H1 (cell line): ENCODE measurements around the gene POU4F1. TPM values are rescaled to one million over a fixed set of nuclear protein-coding genes. Genes with fewer than 3 reads are reported as not detected.

Experiments used
- ASH2L ChIP-seq: fragments of 200-600, 300-600 bp; sonication (generic); IDR thresholded peaks from one replicate; pipeline ENCODE4 v1.7.1; 2017; ENCODE audit warnings: low read length
- HDAC2 ChIP-seq, 2 experiments: fragments of 300-600 bp in 1 of 2; sonication (generic) in 1 of 2; IDR thresholded peaks; 2 replicates each; pipeline ENCODE4 v1.6.1; 2011 to 2012; ENCODE audit warnings: low read depth in 2 of 2, low read length in 2 of 2, mild to moderate bottlenecking in 2 of 2, moderate library complexity in 2 of 2, borderline replicate concordance in 1 of 2, inconsistent platforms in 1 of 2
- JUND ChIP-seq: IDR thresholded peaks from 2 replicates; pipeline ENCODE4 v1.6.1; 2011; ENCODE audit warnings: mild to moderate bottlenecking, improper control_type of control experiment, low read length
- KDM5A ChIP-seq: fragments of 200-600 bp; IDR thresholded peaks from 2 replicates; pipeline ENCODE4 v1.7.1; 2012; ENCODE audit warnings: mild to moderate bottlenecking, low read length, inconsistent platforms, mixed read lengths
- polyA plus RNA-seq, 7 experiments: library from polyadenylated mRNA; depleted of rRNA in 3 of 7; stranded (reverse) in 5 of 7; unstranded in 2 of 7; fragments of >200 nt in 5 of 7; fragments of 200-250 nt in 2 of 7; gene quantifications; 1 replicate in 5 of 7; 2 replicates in 1 of 7; 4 replicates in 1 of 7; pipeline versions ENCODE4 v1.2.1 to v1.2.3, GENCODE V29; 2011 to 2013; ENCODE audit warnings: missing spikeins in 2 of 7, mixed read lengths in 2 of 7
- total RNA-seq: library from RNA; stranded (reverse); fragmentation: NEBNext Ultra II Directional; extraction: Animal tissue kit (Norgen Biotek cat#: 25700); gene quantifications from 2 replicates; pipeline ENCODE4 v1.2.1, GENCODE V29; 2021

Gene POU4F1
- total and polyA plus RNA-seq, 2 of the 8 experiments (the other 6 are each of a cell fraction or from before 2014, with no cell fraction given), result 0.09 to 0.32 TPM

DNA sequence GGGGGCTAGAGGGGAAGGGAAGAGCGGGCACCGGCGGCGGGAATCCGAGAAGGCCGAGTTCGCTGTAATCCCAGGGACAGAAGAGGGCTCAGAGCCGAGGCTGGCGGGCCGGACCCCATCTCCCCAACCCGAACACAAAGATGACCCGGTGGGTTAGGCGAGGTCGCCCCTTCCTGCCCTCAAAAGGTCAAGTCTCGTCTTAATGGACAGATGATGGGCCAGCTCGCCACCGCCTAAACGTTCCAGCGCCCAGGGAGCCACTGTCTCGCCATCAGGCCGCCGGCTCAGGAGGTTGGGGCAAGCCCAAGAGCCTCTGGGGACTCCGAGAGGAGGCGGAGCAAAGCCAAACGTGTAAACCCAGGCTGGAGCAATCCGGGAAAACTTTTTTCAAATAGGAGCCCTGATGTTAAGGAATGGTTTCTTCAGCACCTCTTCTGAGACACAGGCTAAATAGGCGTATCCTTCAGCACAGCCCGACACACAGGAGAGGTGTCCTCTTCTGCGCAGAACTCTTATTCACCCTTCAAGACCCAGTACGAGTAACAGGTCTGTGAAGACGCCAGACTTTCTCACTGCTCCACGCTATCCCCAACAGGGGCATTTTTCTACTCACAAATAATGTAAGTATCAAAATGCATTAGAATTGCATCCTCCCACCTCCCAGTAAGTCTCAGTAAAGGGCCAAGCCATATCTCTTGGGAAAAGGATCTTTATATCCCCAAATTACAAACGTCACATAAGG, 6.3 kb upstream of the POU4F1 start (continued):
- TF ChIP-seq KDM5A (no peak), ASH2L (peak; percentile 29), HDAC2 (IDR thresholded peaks at IDR 0.05; ENCODE audit: borderline replicate concordance in 1 of 2, low read depth in 2 of 2, low read length in 2 of 2) (no peak), JUND (no peak)
